ENCODE data around the gene IRF9. TPM values are rescaled to one million over a fixed set of nuclear protein-coding genes. Genes with fewer than 3 reads are reported as not detected.

IRF9 gene
- total and polyA plus RNA-seq, 4 donors = 75.3 to 124 (median 95.6) TPM

- Histone ChIP-seq H3K4me1 (ENCODE audit: control insufficient read depth in 5 of 5, insufficient read depth in 5 of 5, low read length in 5 of 5) (peaks cover 0 to 14% (median 4%) of the 10 kb centered on the region in 5 donors), H3K36me3 (ENCODE audit: control insufficient read depth in 4 of 4, insufficient read depth in 4 of 4, low read length in 4 of 4) (peaks cover 0 to 30% (median 4%) of the 10 kb centered on the region in 4 donors), H3K9me3 (ENCODE audit: control insufficient read depth in 4 of 4, insufficient read depth in 3 of 4, low read length in 3 of 4) (no peaks in the 10 kb centered on the region), H3K4me3 (no peak overlapping the region), H3K9ac (ENCODE audit: insufficient read depth in 1 of 2, low read length in 2 of 2) (no peak overlapping the region), H3K27ac (ENCODE audit: low read depth in 1 of 2, low read length in 1 of 2) (no peak overlapping the region), H3K27me3 (ENCODE audit: control insufficient read depth in 3 of 3, insufficient read depth in 3 of 3, low read length in 2 of 3) (no peaks in the 10 kb centered on the region)
- 69 to 72% methylated on average over 20 of the region's 20 CpGs for WGBS, 2 donors
- no peak for ATAC-seq (ENCODE audit: insufficient read depth, low FRiP score)
- no peak for TF ChIP-seq CTCF (IDR thresholded peaks at IDR 0.05; ENCODE audit: control extremely low read depth, extremely low read depth)
- no peak for DNase-seq
Observed at GRCh38 chr14:24172871-24173281, 11.8 kb downstream of the IRF9 start.

DNA sequence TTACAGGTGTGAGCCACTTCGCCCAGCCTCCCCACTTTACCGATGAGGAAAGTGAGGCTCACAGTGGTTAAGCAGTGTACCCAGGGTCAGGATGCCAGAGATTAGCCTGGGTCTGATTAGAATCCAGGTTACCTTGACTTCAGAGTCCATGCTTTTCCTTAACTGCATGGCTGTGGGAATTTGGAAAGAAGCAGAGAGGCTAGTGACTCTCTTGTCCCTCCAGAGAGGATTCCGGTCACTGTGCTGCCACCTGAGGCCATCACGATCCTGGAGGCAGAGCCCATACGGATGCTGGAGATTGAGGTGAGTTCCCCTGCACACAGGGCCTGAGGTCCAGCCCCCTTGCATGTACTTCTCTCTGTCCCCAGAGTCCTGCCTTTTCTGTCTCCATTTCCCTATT, 15.5 kb downstream of the IRF9 start:
- no peak overlapping the region for H3K9ac ChIP-seq (ENCODE audit: insufficient read depth in 1 of 2, low read length in 2 of 2)
- ATAC-seq (ENCODE audit: insufficient read depth, low FRiP score) (no peak), DNase-seq (no peak)
- peaks cover 0 to 65% (median 3%) of the 10 kb centered on the region in 4 donors for H3K36me3 ChIP-seq (ENCODE audit: control insufficient read depth in 4 of 4, insufficient read depth in 4 of 4, low read length in 4 of 4)
- H3K27ac ChIP-seq (ENCODE audit: low read depth in 1 of 2, low read length in 1 of 2) = no peak overlapping the region
- H3K4me1 ChIP-seq (ENCODE audit: control insufficient read depth in 5 of 5, insufficient read depth in 5 of 5, low read length in 5 of 5) = peaks cover 0 to 14% (median 4%) of the 10 kb centered on the region in 5 donors
- no peaks in the 10 kb centered on the region for H3K9me3 ChIP-seq (ENCODE audit: control insufficient read depth in 4 of 4, insufficient read depth in 3 of 4, low read length in 3 of 4)
- 96 to 98% methylated on average over 5 of the region's 5 CpGs for whole genome bisulfite sequencing, 2 donors
- no peak overlapping the region for H3K4me3 ChIP-seq
- no peak for TF ChIP-seq CTCF (IDR thresholded peaks at IDR 0.05; ENCODE audit: control extremely low read depth, extremely low read depth)
- no peaks in the 10 kb centered on the region for H3K27me3 ChIP-seq (ENCODE audit: control insufficient read depth in 3 of 3, insufficient read depth in 3 of 3, low read length in 2 of 3)

- Histone ChIP-seq H3K27ac (ENCODE audit: low read depth in 1 of 2, low read length in 1 of 2) (no peak overlapping the region), H3K4me1 (ENCODE audit: control insufficient read depth in 5 of 5, insufficient read depth in 5 of 5, low read length in 5 of 5) (peaks cover 0 to 9% (median under 1%) of the 10 kb centered on the region in 5 donors), H3K36me3 (ENCODE audit: control insufficient read depth in 4 of 4, insufficient read depth in 4 of 4, low read length in 4 of 4) (peaks cover 0 to 68% (median 3%) of the 10 kb centered on the region in 4 donors), H3K27me3 (ENCODE audit: control insufficient read depth in 3 of 3, insufficient read depth in 3 of 3, low read length in 2 of 3) (no peaks in the 10 kb centered on the region), H3K9me3 (ENCODE audit: control insufficient read depth in 4 of 4, insufficient read depth in 3 of 4, low read length in 3 of 4) (no peaks in the 10 kb centered on the region), H3K9ac (ENCODE audit: insufficient read depth in 1 of 2, low read length in 2 of 2) (no peak overlapping the region), H3K4me3 (no peak overlapping the region)
- 93 to 97% methylated on average over 12 of the region's 12 CpGs for WGBS, 2 donors
- no peak for TF ChIP-seq CTCF (IDR thresholded peaks at IDR 0.05; ENCODE audit: control extremely low read depth, extremely low read depth)
- no peak for DNase-seq
- ATAC-seq (ENCODE audit: insufficient read depth, low FRiP score) = no peak
Observed at GRCh38 chr14:24177041-24177825, 16.2 kb downstream of the IRF9 start.

Data from lung (tissue), 12 donors.